ENCODE data around the gene ZNF302. TPM values are rescaled to one million over a fixed set of nuclear protein-coding genes. Genes with fewer than 3 reads are reported as not detected.
"Not testable (repeated sequence)": the region's sequence is repeated elsewhere in the genome, so short reads cannot be mapped to it uniquely, and the experiment has no call there.

ZNF302 gene
- total RNA-seq, 1 donor = 15.1 TPM

- no peak for DNase-seq (ENCODE audit: low read depth)
- H3K4me3 ChIP-seq (ENCODE audit: low read depth, low read length) = no peak overlapping the region
- TF ChIP-seq CTCF (IDR thresholded peaks at IDR 0.05; ENCODE audit: insufficient read depth, low read depth, low read length) = no peak
Observed at GRCh38 chr19:34664870-34665269, 12.6 kb upstream of the ZNF302 start.

GRCh38 chr19:34665275-34665674 is 12.2 kb upstream of the ZNF302 start:
- DNase-seq (ENCODE audit: low read depth) = not testable (repeated sequence)

GRCh38 chr19:34666200-34666957 is 11.1 kb upstream of the ZNF302 start:
- no peak for DNase-seq (ENCODE audit: low read depth)
- no peak for TF ChIP-seq CTCF (IDR thresholded peaks at IDR 0.05; ENCODE audit: insufficient read depth, low read depth, low read length)
- H3K4me3 ChIP-seq (ENCODE audit: low read depth, low read length) = no peak overlapping the region

More at GRCh38 chr19:34665275-34665674, 12.2 kb upstream of the ZNF302 start:
- not testable (repeated sequence) for H3K4me3 ChIP-seq (ENCODE audit: low read depth, low read length)

GRCh38 chr19:34666958-34667265 is 10.6 kb upstream of the ZNF302 start:
- TF ChIP-seq CTCF (IDR thresholded peaks at IDR 0.05; ENCODE audit: insufficient read depth, low read depth, low read length) = no peak
- peak overlapping the region; percentile 60 for H3K4me3 ChIP-seq (ENCODE audit: low read depth, low read length)

GRCh38 chr19:34667349-34668076 is 10.0 kb upstream of the ZNF302 start:
- TF ChIP-seq CTCF (IDR thresholded peaks at IDR 0.05; ENCODE audit: insufficient read depth, low read depth, low read length) = no peak
- peak overlapping the region; percentile 60 for H3K4me3 ChIP-seq (ENCODE audit: low read depth, low read length)
- peak; percentile 68 for DNase-seq (ENCODE audit: low read depth)

More at GRCh38 chr19:34666958-34667265, 10.6 kb upstream of the ZNF302 start:
- no peak for DNase-seq (ENCODE audit: low read depth)

GRCh38 chr19:34668077-34668689 is 9.3 kb upstream of the ZNF302 start:
- peak overlapping the region; percentile 60 for H3K4me3 ChIP-seq (ENCODE audit: low read depth, low read length)
- not testable (repeated sequence) for DNase-seq (ENCODE audit: low read depth)

- H3K4me3 ChIP-seq (ENCODE audit: low read depth, low read length); DNase-seq (ENCODE audit: low read depth): not testable (repeated sequence)
Observed at GRCh38 chr19:34668690-34669089, 8.8 kb upstream of the ZNF302 start.

- TF ChIP-seq CTCF (IDR thresholded peaks at IDR 0.05; ENCODE audit: insufficient read depth, low read depth, low read length) = no peak
- DNase-seq (ENCODE audit: low read depth) = no peak
- no peak overlapping the region for H3K4me3 ChIP-seq (ENCODE audit: low read depth, low read length)
Observed at GRCh38 chr19:34669305-34669704, 8.2 kb upstream of the ZNF302 start.

Data from fibroblast of villous mesenchyme (primary cell).